Activated CD8-positive, alpha-beta T cell treated with anti-CD3 and anti-CD28 coated beads for 36 hours (primary cell): Measurements from ENCODE around the gene PAGR1. TPM values are rescaled to one million over a fixed set of nuclear protein-coding genes. Genes with fewer than 3 reads are reported as not detected.
A peak's percentile ranks its signal among the peaks of the same experiment; 100 is the strongest.
"Not testable (repeated sequence)": the region's sequence is repeated elsewhere in the genome, so short reads cannot be mapped to it uniquely, and the experiment has no call there.

Experiments used
- ATAC-seq: fragments of 200-7000 bp; cut with Tn5 transposase; one replicate; pipeline ENCODE4 v1.10.0; 2021; ENCODE audit warnings: mild to moderate bottlenecking, moderate library complexity
- CTCF ChIA-PET: fragments of 350-600 bp; sonication (Branson Sonifier 250); formaldehyde crosslinking; loops from one replicate; lab custom pipeline; 2021; ENCODE audit warnings: antibody characterized with exemption; lab: Charles Lee
- POLR2A ChIA-PET: fragments of 350-600 bp; sonication (Branson Sonifier 250); formaldehyde crosslinking; loops from one replicate; lab custom pipeline; 2021; ENCODE audit warnings: antibody characterized with exemption; lab: Charles Lee
- DNase-seq: peaks from one replicate; pipeline ENCODE4 v3.0.0-alpha.2; 2020
- H3K27ac Mint-ChIP-seq: one replicate; pipeline ENCODE4 v1.8.0; 2021; ENCODE audit warnings: mild to moderate bottlenecking, mixed read lengths
- H3K27me3 Mint-ChIP-seq: one replicate; pipeline ENCODE4 v1.8.0; 2021; ENCODE audit warnings: mixed read lengths
- H3K36me3 Mint-ChIP-seq: one replicate; pipeline ENCODE4 v1.8.0; 2021; ENCODE audit warnings: low read depth, mixed read lengths
- H3K4me1 Mint-ChIP-seq: one replicate; pipeline ENCODE4 v1.8.0; 2021; ENCODE audit warnings: low read depth, mixed read lengths
- H3K4me3 Mint-ChIP-seq: one replicate; pipeline ENCODE4 v1.8.0; 2021; ENCODE audit warnings: mild to moderate bottlenecking, moderate library complexity, mixed read lengths
- H3K9me3 Mint-ChIP-seq: one replicate; pipeline ENCODE4 v1.8.0; 2021; ENCODE audit warnings: mixed read lengths
- intact Hi-C: fragments of 100-400 bp; cut with micrococcal nuclease; formaldehyde crosslinking; loops from one replicate; pipeline ENCODE4 v1.10.0; 2022
- total RNA-seq, 2 experiments: library from RNA; stranded (reverse); gene quantifications; one replicate each; pipeline ENCODE4 v1.2.3, GENCODE V29; 2021
- TF ChIP-seq, protein P1 (sequence below): fragments of 200-600 bp; IDR thresholded peaks from one replicate; pipeline ENCODE4 v1.8.0; 2022; ENCODE audit warnings: antibody characterized with exemption, mild to moderate bottlenecking

Gene PAGR1
- total RNA-seq, 2 experiments from 2014 or later: 26.8 to 29.0 TPM

- peak overlapping the region; percentile 100 for H3K4me3 Mint-ChIP-seq
- intact Hi-C loops: loop anchor here (5.0 to 10.0 kb wide), 2 partner anchors 47 to 85 kb away; no protein-coding TSS in a partner anchor
- no peak for DNase-seq
These were observed 26.2 kb upstream of the PAGR1 start for GRCh38 chr16:29789775-29790182.

GRCh38 chr16:29790183-29790948 lies 25.6 kb upstream of the PAGR1 start, which contains the start of gene KIF22:
Gene KIF22, plus strand, starts transcription at chr16:29790751. Its CDS starts 9 bp downstream, at chr16:29790760.
- H3K27ac Mint-ChIP-seq: peak within 1 kb of the TSS; percentile 97
- peak; percentile 100 for DNase-seq
- H3K27me3 Mint-ChIP-seq: no peaks in the 10 kb centered on the region
- peak within 1 kb of the TSS; percentile 100 for H3K4me3 Mint-ChIP-seq
- H3K36me3 Mint-ChIP-seq: peaks cover 35% of the 10 kb centered on the region
- no peaks in the 10 kb centered on the region for H3K9me3 Mint-ChIP-seq
- H3K4me1 Mint-ChIP-seq: peaks cover 41% of the 10 kb centered on the region
- intact Hi-C loops: loop anchor here (5.0 kb wide), 1 partner anchor 48 kb away; no protein-coding TSS in a partner anchor
- TF ChIP-seq, protein P1, sequence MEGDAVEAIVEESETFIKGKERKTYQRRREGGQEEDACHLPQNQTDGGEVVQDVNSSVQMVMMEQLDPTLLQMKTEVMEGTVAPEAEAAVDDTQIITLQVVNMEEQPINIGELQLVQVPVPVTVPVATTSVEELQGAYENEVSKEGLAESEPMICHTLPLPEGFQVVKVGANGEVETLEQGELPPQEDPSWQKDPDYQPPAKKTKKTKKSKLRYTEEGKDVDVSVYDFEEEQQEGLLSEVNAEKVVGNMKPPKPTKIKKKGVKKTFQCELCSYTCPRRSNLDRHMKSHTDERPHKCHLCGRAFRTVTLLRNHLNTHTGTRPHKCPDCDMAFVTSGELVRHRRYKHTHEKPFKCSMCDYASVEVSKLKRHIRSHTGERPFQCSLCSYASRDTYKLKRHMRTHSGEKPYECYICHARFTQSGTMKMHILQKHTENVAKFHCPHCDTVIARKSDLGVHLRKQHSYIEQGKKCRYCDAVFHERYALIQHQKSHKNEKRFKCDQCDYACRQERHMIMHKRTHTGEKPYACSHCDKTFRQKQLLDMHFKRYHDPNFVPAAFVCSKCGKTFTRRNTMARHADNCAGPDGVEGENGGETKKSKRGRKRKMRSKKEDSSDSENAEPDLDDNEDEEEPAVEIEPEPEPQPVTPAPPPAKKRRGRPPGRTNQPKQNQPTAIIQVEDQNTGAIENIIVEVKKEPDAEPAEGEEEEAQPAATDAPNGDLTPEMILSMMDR: peak; percentile 69
- POLR2A ChIA-PET: interaction anchor here (0.5 to 7.2 kb wide), 30 partner anchors 8 to 301 kb away, joined by 3 to 89 read pairs (median 4); partner anchors contain the start of genes ALDOA, MAZ, MVP and PAGR1
- CTCF ChIA-PET: interaction anchor here (0.7 to 4.8 kb wide), 25 partner anchors 8 to 242 kb away, joined by 3 to 43 read pairs (median 5); partner anchors contain the start of genes MVP, PAGR1 and ZG16
- peak; percentile 97 for ATAC-seq

More at GRCh38 chr16:29789775-29790182, 26.2 kb upstream of the PAGR1 start:
- no peaks in the 10 kb centered on the region for H3K9me3 Mint-ChIP-seq
- POLR2A ChIA-PET: interaction anchor here (0.5 to 7.2 kb wide), 24 partner anchors 9 to 301 kb away, joined by 3 to 89 read pairs (median 4); partner anchors contain the start of genes ALDOA, MAZ, MVP and PAGR1
- CTCF ChIA-PET: interaction anchor here (0.8 to 4.8 kb wide), 24 partner anchors 9 to 242 kb away, joined by 3 to 43 read pairs (median 5); partner anchors contain the start of genes MVP, PAGR1 and ZG16
- no peaks in the 10 kb centered on the region for H3K27me3 Mint-ChIP-seq
- ATAC-seq: no peak
- peaks cover 41% of the 10 kb centered on the region for H3K4me1 Mint-ChIP-seq
- H3K36me3 Mint-ChIP-seq: peaks cover 31% of the 10 kb centered on the region
- TF ChIP-seq, protein P1: no peak
- H3K27ac Mint-ChIP-seq: peak overlapping the region; percentile 97

DNA sequence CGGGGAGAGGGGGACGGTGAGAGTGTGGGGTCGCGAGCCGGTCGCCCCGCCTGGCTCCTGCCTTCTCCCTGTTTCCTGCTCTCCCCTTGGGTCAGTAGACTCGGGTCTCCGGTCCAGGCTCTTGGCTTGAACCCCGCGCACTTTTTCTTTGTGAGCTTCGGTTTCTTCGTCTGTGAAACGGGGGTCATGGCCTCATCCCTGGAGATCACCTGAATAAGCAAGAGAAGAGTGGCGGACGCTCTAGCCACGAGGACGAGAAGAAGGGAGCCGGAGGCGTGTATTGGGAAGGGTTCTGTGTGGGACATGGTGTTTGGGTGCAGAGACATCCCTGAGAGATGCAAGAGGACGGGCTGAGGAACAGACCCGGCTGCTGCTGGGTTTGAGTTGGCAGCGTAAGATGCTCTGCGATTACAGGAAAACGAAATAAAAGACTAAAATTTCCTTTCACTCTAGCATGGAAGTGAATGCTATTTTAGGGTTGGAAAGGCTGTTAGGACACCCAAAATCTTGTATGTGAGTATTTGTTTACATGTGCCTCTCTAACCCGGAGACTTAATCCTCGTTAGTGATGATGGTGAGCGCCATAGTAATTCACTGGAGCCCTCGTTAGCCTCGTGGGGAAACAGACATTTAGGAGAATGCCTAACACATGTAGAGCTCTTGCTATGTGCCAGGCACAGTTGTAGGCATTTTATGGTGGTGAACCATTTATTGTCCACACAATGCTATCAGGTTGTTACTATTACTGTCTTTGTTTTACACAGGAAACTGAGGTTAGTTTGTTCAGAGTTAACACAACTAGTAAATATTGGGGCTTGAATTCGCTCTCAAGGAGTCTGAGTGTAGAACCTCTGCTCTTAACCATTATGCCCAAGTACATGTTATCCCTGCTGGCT lies 24.8 kb upstream of the PAGR1 start:
- TF ChIP-seq, protein P1: no peak

GRCh38 chr16:29791845-29792807 lies 23.8 kb upstream of the PAGR1 start:
- POLR2A ChIA-PET: interaction anchor here (0.9 to 7.2 kb wide), 3 partner anchors 11 to 24 kb away, joined by 3 to 89 read pairs (median 64); partner anchors contain the start of gene MAZ
- CTCF ChIA-PET: interaction anchor here (1.5 to 4.8 kb wide), 2 partner anchors 57 to 91 kb away, joined by 6 to 43 read pairs; no protein-coding TSS in a partner anchor
- Mint-ChIP-seq H3K9me3 (no peaks in the 10 kb centered on the region), H3K4me3 (peak overlapping the region; percentile 100), H3K27ac (peak overlapping the region; percentile 97), H3K4me1 (peaks cover 39% of the 10 kb centered on the region), H3K36me3 (peaks cover 49% of the 10 kb centered on the region), H3K27me3 (no peaks in the 10 kb centered on the region)
- intact Hi-C loops: loop anchor here (5.0 kb wide), 1 partner anchor 50 kb away; no protein-coding TSS in a partner anchor
- DNase-seq (no peak), ATAC-seq (no peak)
- TF ChIP-seq, protein P1: no peak

More for the DNA sequence above, 24.8 kb upstream of the PAGR1 start:
- ChIA-PET POLR2A (interaction anchor here (0.8 to 7.2 kb wide), 24 partner anchors 7 to 300 kb away, joined by 3 to 89 read pairs (median 4); partner anchors contain the start of genes MAZ, MVP, PRRT2 and TBX6), CTCF (interaction anchor here (0.7 to 4.8 kb wide), 19 partner anchors 8 to 100 kb away, joined by 3 to 43 read pairs (median 6); partner anchors contain the start of genes MVP and ZG16)
- DNase-seq (no peak), ATAC-seq (peak; percentile 8)
- no peaks in the 10 kb centered on the region for H3K9me3 Mint-ChIP-seq
- peaks cover 40% of the 10 kb centered on the region for H3K36me3 Mint-ChIP-seq
- peak overlapping the region; percentile 97 for H3K27ac Mint-ChIP-seq
- H3K4me3 Mint-ChIP-seq: peak overlapping the region; percentile 100
- H3K27me3 Mint-ChIP-seq: no peaks in the 10 kb centered on the region
- H3K4me1 Mint-ChIP-seq: peaks cover 37% of the 10 kb centered on the region
- intact Hi-C loops: loop anchor here (5.0 kb wide), 1 partner anchor 49 kb away; no protein-coding TSS in a partner anchor

- H3K36me3 Mint-ChIP-seq: peaks cover 58% of the 10 kb centered on the region
- CTCF ChIA-PET: interaction anchor here (1.0 to 3.4 kb wide), 6 partner anchors 10 to 238 kb away, joined by 3 to 18 read pairs (median 4); partner anchors contain the start of gene PAGR1
- peaks cover 39% of the 10 kb centered on the region for H3K4me1 Mint-ChIP-seq
- DNase-seq, H3K27ac Mint-ChIP-seq, H3K9me3 Mint-ChIP-seq, H3K27me3 Mint-ChIP-seq, ATAC-seq: not testable (repeated sequence)
- POLR2A ChIA-PET: interaction anchor here (0.7 to 7.2 kb wide), 5 partner anchors 10 to 168 kb away, joined by 3 to 89 read pairs (median 3); partner anchors contain the start of gene MAZ
- intact Hi-C loops: loop anchor here (5.0 kb wide), 1 partner anchor 51 kb away; no protein-coding TSS in a partner anchor
- H3K4me3 Mint-ChIP-seq: peak overlapping the region; percentile 100
These were observed 22.8 kb upstream of the PAGR1 start for GRCh38 chr16:29793153-29793552.
